Mucosa of stomach (tissue), 1 donor: ENCODE measurements around the gene PPDPF.
A peak's percentile ranks its signal among the peaks of the same experiment; 100 is the strongest.

ENCODE experiments used
- H3K27me3 ChIP-seq: one replicate; pipeline ENCODE4 v1.7.0; 2013; ENCODE audit warnings: mild to moderate bottlenecking, low read length; ENCODE audit not compliant: control insufficient read depth, insufficient read depth
- H3K36me3 ChIP-seq: one replicate; pipeline ENCODE4 v1.7.0; 2013; ENCODE audit warnings: low read length; ENCODE audit not compliant: control insufficient read depth, insufficient read depth
- H3K4me1 ChIP-seq: one replicate; pipeline ENCODE4 v1.7.0; 2013; ENCODE audit warnings: mild to moderate bottlenecking, low read length; ENCODE audit not compliant: control insufficient read depth, insufficient read depth
- H3K4me3 ChIP-seq: one replicate; pipeline ENCODE4 v1.7.0; 2013; ENCODE audit warnings: low read length
- H3K9ac ChIP-seq: one replicate; pipeline ENCODE4 v1.7.0; 2013; ENCODE audit warnings: mild to moderate bottlenecking, low read length, moderate library complexity
- H3K9me3 ChIP-seq: one replicate; pipeline ENCODE4 v1.7.0; 2013; ENCODE audit warnings: mild to moderate bottlenecking, low read length, moderate library complexity; ENCODE audit not compliant: control insufficient read depth
- donor health status: Pancreatic carcinoma.

Gene PPDPF, protein sequence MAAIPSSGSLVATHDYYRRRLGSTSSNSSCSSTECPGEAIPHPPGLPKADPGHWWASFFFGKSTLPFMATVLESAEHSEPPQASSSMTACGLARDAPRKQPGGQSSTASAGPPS

DNA sequence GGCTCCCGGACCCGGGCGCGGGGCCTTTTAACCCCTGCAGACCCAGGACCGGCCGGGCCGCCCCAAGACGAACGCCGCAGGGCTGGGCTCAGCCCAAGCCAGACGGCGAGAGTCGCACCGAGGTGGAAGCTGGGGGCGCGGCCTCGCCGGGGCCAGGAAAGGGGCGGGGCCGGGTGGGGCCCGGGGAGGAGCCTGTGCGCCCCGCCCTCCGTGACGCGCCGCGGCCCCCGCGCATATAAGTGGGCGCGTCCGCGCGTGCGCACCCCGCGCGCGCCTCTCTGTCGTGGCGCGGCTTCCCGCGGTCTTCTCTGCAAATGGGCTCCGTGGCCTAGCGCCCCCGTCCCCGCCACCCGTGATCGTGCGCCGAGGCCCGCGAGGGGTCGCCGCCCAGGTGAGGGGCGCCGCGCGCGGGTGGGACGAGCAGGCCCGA is at the start of gene PPDPF:
Gene PPDPF, plus strand, starts transcription at position 262 of the 430 bp plus-strand sequence. CDS start 544 bp downstream, outside the sequence.
- peaks cover 29% of the 10 kb centered on the region for H3K4me1 ChIP-seq
- no peaks in the 10 kb centered on the region for H3K27me3 ChIP-seq
- peak within 1 kb of the TSS; percentile 98 for H3K4me3 ChIP-seq
- peak within 1 kb of the TSS; percentile 87 for H3K9ac ChIP-seq
- peaks cover 11% of the 10 kb centered on the region for H3K36me3 ChIP-seq
- no peaks in the 10 kb centered on the region for H3K9me3 ChIP-seq

DNA sequence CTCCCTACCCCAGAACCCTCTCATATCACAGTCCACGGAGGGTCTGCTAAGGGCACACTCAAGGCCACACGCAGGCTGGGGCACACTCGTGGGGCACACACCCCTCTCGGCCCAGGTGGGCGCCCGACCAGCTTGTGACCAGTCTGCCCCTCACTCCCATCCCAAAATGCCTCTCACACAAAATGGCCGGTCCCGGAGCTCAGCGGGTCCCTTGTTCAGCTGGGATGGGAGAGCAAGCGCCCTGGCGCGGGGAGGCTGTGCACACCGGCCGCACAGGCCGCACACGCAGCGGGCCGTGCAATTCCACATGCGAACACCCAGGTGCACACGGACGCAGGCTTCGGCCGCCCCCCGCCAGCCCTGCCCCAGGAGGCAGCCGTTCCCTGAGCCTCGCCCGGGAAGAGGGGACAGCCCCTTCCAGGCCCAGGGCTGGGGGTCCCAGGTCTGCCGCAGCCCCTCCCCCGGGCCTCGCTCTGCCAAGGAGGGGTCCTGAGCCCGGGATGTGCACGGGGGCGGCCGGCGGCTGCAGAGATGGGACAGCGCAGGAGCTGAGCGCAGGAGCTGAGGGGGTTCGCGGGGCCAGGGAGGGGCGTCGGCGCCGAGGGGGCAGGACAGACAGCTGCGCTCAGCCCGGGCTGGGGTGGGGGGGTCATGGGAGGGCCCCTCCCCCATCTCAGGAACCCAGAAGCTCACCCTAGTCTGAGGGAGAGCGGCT is 49.4 kb upstream of the PPDPF start:
- no peaks in the 10 kb centered on the region for H3K9me3 ChIP-seq
- no peak overlapping the region for H3K4me3 ChIP-seq
- H3K36me3 ChIP-seq = no peaks in the 10 kb centered on the region
- H3K27me3 ChIP-seq = peaks cover 66% of the 10 kb centered on the region
- H3K9ac ChIP-seq = no peak overlapping the region
- no peaks in the 10 kb centered on the region for H3K4me1 ChIP-seq

DNA sequence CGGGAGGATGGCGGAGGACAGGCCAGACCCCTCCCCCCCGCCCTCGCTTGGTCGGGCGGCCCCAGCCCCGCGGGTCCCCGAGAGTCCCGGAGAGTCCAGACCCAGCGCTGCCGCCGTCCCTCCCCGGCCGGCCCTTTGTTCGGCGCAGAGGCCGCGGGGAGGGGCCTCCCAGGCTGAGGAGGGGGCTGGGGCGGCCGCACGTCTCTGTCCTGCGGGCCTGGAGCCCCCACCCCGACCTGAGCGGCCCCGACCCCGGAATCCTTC is 48.9 kb upstream of the PPDPF start:
- no peak overlapping the region for H3K4me3 ChIP-seq
- no peaks in the 10 kb centered on the region for H3K9me3 ChIP-seq
- H3K9ac ChIP-seq = no peak overlapping the region
- H3K36me3 ChIP-seq = no peaks in the 10 kb centered on the region
- no peaks in the 10 kb centered on the region for H3K4me1 ChIP-seq
- peaks cover 66% of the 10 kb centered on the region for H3K27me3 ChIP-seq

DNA sequence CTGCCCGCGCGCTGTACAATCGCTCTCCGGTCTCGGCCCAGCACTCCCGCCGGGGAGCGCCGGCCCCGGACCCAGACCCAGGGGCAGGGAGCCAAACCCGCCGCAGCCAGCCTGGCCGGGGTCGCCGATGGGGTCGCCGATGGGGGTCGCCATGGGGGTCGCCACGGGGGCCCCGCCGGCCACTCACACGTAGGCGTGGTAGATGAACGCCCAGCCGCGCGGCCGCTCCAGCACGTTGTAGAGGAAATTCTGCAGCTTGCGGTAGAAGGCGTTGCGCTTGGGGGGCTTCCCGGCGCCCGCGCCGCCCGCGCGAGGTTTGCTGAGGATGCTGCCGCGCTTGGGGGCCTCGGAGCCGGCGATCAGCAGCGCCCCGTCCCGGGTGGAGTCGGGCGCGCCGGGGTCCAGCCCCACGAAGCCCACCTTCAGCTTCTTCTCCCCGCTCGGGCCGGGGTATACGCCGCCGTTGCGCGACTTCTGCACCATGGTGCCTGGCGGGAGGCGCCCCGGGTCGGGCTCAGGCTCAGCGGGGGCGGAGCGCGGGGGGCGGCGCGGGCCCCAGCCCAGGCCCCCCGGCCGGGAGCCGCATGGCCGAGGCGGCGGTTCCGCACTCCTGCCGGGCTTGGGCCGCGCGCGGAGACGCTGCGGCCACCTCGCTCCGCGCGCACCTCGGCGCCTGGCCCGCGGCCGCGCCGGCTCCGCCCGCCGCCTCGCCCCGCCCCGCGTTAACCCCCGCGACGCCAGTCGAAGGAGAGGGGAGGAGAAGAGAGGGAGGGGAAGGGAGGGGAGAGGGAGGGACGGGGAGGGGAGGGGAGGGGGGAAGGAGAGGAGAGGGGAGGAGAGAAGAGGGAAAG is 48.4 kb upstream of the PPDPF start, which contains the start of gene KCNQ2:
Gene KCNQ2, minus strand, starts transcription at position 675 of the 851 bp plus-strand sequence. Its CDS starts 192 bp downstream, at position 483.
- Histone ChIP-seq H3K9ac (no peak within 1 kb of the TSS), H3K4me3 (no peak within 1 kb of the TSS), H3K27me3 (peaks cover 72% of the 10 kb centered on the region)

DNA sequence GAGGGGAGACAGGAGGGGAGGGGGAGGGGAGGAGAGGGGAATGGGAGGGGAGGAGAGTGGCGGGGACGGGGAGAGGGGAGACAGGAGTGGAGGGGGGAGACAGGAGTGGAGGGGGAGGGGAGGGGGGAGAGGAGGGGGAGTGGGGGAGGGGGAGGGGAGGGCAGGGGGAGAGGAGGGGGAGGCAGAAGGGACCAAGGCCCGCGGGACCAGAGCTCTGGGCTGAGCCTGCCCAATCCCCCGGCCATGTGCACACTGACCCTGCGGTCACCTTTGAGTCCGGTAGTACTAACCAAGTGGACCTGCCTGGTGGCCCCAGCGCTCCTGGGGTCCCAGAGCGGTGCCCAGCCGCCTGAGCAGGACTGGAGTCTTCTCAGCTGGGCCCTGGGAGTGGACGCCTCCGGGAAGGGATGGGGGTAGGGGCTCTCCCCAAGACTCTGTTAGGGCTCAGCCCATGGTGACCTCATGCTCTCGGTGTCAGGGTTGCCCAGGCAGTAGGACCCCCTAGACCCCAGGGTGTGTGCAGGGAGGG is 47.6 kb upstream of the PPDPF start:
- no peaks in the 10 kb centered on the region for H3K36me3 ChIP-seq
- H3K9ac ChIP-seq = no peak overlapping the region
- no peak overlapping the region for H3K4me3 ChIP-seq
- no peaks in the 10 kb centered on the region for H3K9me3 ChIP-seq
- peaks cover 77% of the 10 kb centered on the region for H3K27me3 ChIP-seq
- H3K4me1 ChIP-seq = no peaks in the 10 kb centered on the region

More for the DNA sequence above, 48.4 kb upstream of the PPDPF start, which contains the start of gene KCNQ2:
- Histone ChIP-seq H3K36me3 (no peaks in the 10 kb centered on the region), H3K4me1 (no peaks in the 10 kb centered on the region), H3K9me3 (no peaks in the 10 kb centered on the region)

DNA sequence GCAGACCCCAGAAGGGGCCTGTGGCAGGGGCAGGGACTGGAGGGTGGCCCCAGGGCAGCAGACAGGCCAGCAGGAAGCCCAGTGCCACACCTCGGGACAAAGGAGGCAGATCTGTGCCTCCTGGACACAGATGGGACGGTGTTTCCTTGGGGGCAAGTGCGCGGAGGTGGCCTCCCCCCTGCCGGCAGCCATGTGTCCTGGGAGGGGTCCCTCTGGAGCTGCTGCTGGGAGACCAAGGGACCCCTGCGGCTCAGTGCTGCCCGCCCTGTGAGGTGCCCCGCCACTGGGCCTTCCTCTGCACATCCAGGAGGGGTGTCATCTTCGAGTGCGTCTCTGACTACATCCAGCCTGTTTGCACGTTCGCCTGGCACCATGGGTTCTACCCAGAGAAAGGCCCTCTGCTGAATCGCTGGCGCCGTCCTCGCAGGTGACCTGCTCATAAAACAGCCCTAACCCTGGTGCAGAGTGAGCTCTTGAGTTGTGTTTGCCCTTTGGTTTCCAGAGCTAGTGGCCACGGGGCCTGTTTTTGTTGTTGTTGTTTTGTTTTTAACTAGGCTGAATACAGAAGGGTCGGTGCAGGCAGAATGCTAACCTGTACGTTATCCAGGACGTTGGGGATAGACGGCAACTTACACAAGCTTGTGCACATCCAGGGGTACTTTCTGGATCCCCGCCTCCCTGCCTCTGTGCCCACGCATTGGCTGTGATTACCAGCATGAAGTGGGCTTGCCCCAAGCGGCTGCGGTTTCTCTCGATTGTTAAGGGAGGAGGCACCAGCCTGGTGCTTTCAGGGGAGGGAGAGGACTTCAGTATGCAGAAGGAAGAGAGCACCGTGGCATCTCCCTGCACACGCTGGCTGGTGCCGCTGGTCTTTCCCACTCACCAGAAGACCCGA is 46.8 kb upstream of the PPDPF start:
- H3K4me3 ChIP-seq = no peak overlapping the region
- H3K4me1 ChIP-seq = no peaks in the 10 kb centered on the region
- peaks cover 83% of the 10 kb centered on the region for H3K27me3 ChIP-seq
- H3K9ac ChIP-seq = no peak overlapping the region
- no peaks in the 10 kb centered on the region for H3K9me3 ChIP-seq
- no peaks in the 10 kb centered on the region for H3K36me3 ChIP-seq

DNA sequence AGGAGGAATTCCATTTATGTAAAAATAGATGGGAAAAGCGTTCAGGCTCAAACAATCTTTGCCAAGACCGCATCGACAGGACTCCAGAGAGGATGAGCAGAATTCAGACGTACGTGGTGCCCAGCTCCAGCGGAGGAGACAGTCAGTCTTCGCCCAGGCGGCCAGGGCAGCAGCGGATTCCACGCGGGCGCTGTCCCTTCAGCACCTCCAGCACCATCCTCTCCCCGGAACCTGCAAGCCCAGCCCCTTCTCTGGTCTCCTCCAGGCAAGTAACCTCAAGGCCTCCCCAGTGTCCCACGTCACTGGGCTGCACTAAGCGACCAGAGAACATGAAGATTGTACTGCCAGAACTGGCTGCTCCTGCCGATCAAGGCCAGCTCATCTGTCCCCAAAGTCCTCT is 45.4 kb upstream of the PPDPF start:
- Histone ChIP-seq H3K36me3 (no peaks in the 10 kb centered on the region), H3K4me1 (peaks cover 8% of the 10 kb centered on the region), H3K4me3 (no peak overlapping the region), H3K9ac (no peak overlapping the region), H3K27me3 (peaks cover 82% of the 10 kb centered on the region), H3K9me3 (no peaks in the 10 kb centered on the region)

DNA sequence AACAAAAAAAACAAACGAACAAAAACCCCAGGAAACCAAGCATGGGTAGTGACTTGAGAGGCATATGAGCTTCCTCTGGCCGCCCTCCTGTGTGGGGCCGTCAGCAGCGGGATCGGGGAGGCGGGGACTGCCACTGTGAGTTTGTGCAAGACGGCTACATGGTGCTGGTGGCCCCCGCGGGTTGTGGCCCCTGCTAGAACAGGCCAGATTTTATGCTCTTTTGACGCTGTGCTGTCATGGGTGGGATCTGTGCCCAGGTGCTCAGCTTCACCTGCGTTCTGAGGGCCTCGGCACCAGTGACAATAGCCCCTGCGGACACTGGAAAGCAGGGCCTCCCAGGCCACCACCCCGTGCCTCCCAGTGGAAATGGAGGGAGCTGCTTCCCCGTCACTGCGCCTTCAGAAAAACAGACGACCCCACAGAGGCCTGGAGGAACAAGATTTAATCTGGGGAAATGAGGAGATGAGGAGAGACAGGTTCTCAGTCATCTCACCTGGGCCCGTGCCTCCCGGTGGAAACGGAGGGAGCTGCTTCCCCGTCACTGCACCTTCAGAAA is 43.4 kb upstream of the PPDPF start:
- H3K4me1 ChIP-seq = peaks cover 8% of the 10 kb centered on the region
- no peaks in the 10 kb centered on the region for H3K9me3 ChIP-seq
- no peak overlapping the region for H3K4me3 ChIP-seq
- H3K27me3 ChIP-seq = peaks cover 72% of the 10 kb centered on the region
- H3K36me3 ChIP-seq = no peaks in the 10 kb centered on the region
- no peak overlapping the region for H3K9ac ChIP-seq

DNA sequence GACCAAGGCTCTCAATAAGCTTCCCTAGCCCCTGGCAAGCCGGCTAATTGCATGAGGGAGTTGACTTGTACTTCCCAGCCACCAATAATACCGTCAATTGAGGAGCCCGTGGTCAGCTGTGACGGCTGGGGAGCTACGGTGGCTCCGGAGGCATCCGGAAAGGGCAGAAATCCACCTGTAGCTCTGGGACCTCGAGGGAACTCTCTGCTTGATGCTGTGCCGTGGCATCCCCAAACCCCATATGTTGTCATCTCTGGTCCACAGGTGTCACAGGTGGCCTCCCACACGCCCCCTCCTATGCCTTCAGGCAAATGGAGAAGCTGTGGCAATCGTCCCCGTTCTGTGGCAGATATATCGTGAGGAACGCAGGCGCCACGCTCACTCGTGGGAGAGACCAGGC is 42.6 kb upstream of the PPDPF start:
- Histone ChIP-seq H3K9ac (no peak overlapping the region), H3K9me3 (no peaks in the 10 kb centered on the region)

DNA sequence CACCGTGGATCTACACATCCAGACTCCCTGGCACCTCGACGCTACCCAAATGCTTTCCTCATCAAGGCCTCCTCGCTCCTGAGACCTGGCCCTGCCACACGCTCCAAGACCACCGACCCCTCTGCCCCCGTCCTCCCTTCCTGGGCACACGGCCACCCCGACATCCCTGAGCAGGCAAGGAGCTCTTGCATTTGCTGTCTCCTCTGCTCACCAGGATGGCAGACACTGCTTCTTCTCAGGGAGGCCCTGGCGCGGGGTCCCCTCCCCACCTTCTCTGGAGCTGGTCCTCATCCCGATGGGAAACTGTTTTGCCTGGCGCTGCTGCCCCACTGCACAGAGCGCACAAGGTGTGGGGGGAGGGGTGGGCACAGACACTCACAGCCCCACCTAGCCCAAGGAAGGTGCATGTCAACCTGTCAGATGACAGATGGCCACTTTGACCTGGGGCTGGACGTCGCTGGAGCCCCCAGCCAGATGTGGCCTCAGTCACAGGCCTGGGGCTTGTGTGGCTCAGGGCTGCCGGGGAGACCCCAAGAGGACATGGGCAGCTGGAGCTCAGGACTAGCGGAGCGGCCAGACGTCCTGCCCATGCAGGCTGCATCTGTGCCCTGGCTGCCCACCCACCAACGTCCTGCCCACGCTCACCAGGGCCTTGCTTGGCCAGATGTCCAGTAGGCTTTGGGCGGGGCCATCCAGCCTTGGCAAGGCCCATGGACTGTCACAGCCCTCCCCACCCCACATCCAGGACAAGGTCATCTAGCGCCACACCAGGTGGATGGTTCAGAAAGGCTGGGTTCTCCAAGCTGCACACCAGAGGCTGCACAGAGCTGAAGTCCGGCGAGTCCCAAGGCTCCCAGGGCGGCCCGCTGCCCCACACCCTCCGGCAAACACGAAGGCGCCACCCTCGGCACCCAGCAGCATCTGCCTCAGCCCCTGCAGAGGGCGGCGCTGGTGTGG is 41.9 kb upstream of the PPDPF start:
- Histone ChIP-seq H3K9ac (no peak overlapping the region), H3K4me3 (no peak overlapping the region), H3K27me3 (peaks cover 72% of the 10 kb centered on the region), H3K9me3 (no peaks in the 10 kb centered on the region), H3K4me1 (peaks cover 8% of the 10 kb centered on the region), H3K36me3 (no peaks in the 10 kb centered on the region)

More for the DNA sequence above, 42.6 kb upstream of the PPDPF start:
- Histone ChIP-seq H3K4me3 (no peak overlapping the region), H3K4me1 (peaks cover 8% of the 10 kb centered on the region), H3K27me3 (peaks cover 77% of the 10 kb centered on the region), H3K36me3 (no peaks in the 10 kb centered on the region)
